HG02759 (cell line): ENCODE data around the gene EMID1.
"Not testable (repeated sequence)": the region's sequence is repeated elsewhere in the genome, so short reads cannot be mapped to it uniquely, and the experiment has no call there.

Experiments used
- ATAC-seq: cut with Tn5 transposase; IDR thresholded peaks from one replicate; pipeline ENCODE4 v1.9.1; 2021; ENCODE audit warnings: mild to moderate bottlenecking, moderate library complexity; ENCODE audit not compliant: unreplicated experiment

Gene EMID1

DNA sequence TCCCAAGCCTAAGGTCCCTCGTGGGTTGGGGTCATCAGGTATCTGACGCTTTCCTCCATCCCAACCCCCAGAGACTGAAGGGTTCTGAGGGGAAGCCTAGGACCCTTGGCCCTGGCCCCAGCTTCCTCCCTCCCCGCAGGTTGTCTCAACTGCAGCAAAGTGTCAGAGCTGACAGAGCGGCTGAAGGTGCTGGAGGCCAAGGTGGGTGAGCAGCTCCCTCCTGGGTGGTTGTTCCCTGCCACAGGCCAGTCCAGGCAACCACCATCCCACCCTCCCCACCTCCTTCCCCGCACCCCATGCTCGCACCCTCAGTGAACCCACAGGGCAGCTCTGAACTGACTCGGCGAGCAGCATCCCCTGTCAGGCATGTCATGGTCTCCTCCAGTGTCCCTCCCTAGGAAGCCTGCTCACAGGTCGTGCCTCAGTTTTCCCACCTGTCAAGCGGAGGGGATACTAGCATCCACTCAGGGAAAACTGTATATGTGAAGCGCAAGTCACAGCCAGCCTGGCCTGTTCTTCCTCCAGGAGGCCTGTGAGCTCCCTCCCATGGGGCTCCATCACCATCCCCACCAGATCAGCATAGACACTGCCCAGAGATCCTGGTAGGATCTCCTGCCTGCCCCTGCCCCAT lies 20.8 kb downstream of the EMID1 start:
- no peak for ATAC-seq

DNA sequence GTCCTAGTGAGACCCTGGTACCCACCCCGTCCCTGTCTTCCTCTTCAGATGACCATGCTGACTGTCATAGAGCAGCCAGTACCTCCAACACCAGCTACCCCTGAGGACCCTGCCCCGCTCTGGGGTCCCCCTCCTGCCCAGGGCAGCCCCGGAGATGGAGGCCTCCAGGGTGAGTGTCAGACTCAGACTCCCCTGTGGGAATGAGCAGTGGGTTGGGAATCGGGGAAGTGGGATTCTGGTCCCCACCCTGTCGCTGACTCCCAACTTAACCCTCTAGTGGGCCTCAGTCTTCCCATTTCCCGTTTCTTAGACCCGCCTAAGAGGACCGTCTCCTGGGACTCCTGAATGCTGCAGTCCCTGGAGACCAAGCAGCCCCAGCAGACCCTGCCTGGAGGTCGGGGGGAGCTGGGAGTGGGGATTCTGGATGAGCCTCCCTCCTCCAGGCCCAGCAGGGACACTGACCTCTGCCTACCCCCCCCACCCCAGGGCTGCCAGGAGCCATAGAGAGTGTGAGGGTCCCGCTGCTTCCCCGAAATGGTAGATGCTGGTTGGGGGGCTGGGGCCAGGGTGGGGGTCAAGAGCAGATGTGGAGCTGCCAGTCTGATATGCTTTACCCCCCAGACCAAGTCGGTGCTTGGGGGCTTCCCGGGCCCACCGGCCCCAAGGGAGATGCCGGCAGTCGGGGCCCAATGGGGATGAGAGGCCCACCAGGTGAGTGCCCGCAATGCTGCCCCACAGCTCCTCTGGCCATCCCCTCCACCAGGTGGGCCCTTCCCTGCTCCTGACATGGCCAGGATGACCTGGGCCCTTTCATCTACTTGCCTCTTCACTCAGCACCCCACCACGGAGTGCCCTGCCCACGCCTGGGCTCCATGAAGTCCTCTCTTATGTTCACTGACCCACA lies 25.5 kb downstream of the EMID1 start:
- no peak for ATAC-seq

DNA sequence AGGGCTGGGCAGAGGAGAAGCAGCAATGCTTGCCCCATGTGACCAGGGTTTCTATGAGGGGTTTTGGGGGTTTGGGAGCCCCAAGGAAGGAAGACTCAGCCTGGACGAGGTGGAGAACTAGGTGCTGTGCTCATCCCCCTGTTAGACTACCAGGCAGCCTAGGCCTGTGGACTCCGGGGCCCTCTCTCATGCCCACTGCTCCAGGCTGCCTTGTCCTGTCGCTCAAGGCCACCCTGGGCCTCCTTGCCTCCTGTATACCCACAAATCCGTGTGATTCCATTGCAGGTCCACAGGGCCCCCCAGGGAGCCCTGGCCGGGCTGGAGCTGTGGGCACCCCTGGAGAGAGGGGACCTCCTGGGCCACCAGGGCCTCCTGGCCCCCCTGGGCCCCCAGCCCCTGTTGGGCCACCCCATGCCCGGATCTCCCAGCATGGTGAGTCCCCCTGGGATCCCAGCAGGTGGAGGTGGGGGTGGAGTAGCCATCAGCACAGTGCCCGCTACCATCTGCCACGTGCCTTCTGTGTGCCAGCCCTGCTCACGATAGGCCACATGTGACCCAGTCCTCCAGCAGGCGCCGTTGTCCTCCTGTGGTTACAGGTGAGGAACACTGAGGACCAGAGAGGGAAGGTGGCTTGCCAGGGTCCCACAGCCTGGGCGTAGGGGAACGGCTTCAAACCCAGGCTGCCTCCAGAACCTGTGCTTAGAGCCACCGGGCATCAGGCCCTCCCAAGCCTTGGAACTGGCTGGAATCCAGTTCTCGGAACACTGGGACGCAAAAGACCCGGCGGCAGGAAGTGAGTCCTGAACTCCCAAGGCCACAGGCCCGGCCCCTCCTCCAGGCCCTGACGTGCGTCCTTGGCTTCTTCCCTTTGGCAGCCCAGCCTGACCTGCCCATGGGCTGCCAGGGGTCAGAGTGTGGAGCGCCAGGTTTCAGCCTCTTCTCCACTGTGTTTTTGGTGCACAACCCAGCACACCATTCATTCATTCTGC lies 26.6 kb downstream of the EMID1 start:
- no peak for ATAC-seq

DNA sequence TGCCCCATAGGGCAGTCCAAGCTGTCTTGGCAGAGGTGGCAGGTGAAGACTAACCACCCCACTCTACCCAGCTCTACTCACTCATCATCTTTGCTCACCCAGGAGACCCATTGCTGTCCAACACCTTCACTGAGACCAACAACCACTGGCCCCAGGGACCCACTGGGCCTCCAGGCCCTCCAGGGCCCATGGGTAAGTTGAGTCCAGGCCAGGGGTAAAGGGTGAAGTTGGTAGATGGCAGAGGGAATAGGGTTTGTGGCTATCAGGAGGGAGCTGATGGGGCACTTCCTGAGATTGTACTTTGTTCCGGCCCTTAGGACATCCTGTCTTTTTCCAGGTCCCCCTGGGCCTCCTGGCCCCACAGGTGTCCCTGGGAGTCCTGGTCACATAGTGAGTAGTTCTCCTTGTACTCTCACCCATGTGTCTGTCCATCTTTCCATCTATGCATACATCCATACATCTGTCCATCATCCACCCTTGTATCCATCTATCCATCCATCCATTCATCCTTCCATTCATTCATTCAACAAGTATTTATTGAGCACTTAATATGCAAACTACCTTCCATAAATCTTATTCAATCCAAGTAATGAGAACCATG lies 27.7 kb downstream of the EMID1 start:
- ATAC-seq = no peak

DNA sequence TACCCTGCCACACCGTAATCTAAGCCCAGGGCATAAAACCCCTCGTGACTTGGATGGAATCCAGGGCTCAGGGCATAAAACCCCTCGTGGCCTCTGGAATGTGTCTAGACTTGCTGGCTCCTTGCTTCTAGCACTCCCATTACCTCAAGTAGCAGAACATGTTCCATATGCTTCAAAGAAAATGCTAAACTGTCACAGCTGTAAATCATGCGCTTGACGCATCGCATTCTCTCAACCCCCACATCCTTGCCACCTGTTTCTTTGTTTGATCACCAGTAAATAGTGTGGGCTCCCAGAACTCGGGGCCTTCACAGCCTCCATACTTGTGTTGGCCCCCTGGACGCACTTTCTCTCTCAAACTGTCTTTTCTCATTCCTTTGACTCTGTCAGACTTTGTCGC lies 34.8 kb downstream of the EMID1 start:
- ATAC-seq = not testable (repeated sequence)

DNA sequence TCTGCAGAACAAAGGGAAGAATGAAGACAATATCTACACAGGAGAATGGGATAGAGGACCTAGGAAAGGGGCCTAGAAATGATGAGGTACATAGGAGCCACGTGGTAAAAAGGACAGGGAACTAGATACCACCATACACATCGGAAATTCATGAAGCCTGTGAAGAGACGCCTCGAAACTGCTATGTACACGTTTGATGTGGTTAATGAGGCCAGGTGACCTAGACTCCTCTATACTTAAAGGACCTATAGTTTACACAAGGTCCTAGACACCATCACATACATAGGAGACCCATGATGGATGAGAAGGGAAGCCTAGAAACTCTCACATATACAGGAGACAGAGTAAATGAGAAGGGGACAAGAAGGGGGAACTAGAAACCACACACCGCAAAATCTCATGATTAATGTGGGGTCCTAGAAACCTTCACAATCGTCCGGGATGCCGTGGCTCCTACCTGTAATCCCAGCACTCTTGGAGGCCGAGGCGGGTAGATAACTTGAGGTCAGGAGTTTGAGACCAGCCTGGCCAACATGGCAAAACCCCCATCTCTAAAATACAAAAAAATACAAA lies 38.3 kb downstream of the EMID1 start:
- ATAC-seq = no peak

DNA sequence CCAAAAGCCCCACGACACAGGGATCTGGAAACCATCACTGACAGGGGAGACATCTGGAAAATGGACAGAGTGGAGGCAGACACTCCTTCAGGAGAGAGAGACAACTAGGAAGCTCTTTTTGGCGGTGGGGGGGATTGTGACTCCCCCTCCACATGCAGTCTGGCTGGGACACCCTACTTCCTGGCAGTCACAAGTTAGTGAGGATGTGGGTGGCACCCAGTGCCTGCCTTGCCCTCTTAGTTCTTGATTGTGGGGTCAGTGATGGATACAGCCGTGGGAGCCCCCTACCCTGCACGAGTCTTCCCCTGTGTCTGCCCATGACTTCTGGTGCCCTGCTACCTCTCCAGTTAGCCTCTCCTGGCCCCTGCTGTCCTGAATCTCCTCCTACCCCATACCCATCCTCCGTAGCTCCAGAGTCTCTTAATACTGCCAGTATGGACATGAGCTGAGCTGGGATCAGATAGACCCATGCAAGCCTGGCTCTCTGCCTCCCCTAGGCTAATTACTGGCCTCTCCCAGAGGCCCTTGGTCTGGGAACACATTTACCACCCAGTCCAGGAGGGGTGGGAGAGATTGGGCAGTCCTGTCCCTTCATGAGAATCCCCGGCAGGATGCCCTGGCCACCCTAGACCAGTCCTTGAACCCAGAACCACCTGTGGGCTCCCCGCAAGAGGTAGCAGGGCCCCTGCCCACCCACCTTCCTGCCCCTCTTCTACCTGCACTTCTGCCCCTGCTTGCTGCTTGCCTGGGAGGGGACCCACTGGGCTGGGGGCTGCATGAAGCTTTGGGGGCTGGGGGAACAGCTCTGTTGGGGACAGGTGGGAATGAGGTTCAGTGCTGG lies 39.3 kb downstream of the EMID1 start:
- ATAC-seq = no peak

DNA sequence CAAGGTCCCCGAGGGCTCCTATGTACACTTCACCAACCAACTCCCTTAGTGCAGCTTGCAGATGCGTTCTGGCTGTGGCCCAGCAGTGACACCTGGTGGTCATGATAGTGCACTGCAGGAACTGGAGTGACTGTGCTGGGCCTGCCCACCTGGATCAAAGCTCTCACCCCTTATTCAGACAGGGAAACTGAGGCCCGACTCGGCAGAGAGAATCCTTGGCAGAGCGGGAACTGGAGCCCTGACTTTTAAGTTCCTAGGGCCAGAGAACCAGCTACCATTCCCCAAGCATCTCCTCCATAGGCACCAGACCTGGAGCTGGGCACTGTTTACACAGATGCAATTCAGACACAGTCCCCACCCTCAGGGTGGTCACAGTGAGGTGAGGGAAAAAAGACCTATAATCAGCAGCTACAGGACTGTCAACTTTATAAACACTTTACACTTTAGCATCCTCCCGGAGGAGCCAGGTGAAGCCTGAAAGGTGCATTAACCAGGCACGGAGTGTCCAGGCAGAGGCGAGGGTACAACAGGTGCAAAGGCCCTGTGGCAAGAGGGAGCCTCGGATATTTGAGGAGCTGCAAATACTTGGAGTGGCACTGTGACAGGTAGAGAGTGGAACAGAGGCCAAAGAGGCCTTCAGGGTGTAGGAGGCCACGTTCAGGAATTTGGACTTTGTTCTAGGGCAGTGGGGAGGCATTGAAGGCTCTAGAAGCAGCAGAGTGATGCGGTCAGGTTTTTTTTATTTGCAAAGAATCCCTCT lies 40.1 kb downstream of the EMID1 start:
- ATAC-seq = no peak

DNA sequence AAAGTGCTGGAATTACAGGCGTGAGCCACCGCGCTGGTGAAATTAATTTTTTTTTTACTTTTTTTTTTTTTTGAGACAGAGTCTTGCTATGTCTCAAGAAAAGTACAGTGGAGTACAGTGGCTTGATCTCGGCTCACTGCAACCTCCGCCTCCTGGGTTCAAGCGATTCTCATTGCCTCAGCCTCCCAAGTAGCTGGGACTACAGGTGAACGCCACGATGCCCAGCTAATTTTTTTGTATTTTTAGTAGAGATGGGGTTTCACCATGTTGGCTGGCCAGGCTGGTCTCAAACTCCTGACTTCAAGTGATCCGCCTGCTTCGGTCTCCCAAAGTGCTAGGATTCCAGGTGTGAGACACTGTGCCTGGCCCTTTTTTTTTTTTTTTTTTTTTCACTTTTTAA lies 42.2 kb downstream of the EMID1 start:
- not testable (repeated sequence) for ATAC-seq

DNA sequence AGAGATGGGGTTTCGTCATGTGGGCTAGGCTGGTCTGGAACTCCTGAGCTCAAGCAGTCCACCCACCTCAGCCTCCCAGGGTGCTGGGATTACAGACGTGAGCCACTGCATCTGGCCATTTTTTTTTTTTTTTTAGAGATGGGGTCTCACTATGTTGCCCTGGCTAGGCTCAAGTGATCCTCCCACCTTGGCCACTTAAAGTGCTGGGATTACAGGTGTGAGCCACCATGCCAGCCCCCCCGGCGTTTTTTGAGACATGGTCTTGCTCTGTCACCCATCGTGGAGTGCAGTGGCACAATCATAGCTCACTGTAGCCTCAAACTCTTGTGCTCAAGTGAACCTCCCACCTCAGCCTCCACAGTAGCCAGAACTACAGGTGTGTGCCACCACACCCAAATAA lies 45.6 kb downstream of the EMID1 start:
- ATAC-seq = no peak

DNA sequence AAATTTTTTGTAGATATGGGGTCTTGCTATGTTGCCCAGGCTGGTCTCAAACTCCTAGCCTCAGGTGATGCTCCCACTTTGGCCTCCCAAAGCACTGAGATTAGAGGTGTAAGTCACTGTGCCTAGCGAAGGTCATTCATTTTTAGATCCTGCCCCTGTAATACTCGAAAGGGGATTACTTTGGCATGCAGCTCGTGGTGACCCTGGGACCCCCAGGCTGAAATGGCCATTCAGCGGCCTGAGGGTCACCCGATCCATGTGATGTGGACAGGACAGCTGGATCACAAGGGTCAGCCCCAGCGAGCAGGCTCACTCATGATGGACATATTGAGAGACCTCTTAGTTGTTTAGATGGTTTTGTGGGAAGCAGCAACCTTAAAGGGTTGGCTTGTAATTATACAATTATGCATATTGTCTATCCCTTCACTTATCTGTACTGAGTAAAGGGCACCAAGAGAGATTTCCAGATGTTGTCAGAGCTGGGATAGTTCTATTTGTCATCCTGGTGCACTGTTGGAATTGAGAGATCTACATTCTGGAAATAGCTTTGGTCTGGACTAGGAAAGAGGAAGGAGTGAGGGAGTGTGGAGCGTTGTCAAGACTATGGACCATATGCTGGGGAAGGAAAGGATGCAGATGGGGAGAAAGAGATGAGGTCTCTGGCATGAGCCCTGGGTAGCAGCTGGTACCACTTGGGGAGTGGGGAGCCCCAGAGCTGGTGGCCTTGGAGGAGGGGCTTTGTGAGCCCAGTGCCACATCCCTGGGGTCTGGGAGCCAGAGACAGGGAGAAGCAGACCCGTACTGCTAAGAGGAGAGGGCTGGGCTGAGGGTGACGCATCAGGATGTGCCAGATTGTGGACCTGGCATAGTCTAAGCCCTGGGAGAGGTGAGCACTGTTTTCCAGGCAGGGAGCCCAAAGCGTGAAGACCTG lies 46.5 kb downstream of the EMID1 start:
- ATAC-seq = no peak

DNA sequence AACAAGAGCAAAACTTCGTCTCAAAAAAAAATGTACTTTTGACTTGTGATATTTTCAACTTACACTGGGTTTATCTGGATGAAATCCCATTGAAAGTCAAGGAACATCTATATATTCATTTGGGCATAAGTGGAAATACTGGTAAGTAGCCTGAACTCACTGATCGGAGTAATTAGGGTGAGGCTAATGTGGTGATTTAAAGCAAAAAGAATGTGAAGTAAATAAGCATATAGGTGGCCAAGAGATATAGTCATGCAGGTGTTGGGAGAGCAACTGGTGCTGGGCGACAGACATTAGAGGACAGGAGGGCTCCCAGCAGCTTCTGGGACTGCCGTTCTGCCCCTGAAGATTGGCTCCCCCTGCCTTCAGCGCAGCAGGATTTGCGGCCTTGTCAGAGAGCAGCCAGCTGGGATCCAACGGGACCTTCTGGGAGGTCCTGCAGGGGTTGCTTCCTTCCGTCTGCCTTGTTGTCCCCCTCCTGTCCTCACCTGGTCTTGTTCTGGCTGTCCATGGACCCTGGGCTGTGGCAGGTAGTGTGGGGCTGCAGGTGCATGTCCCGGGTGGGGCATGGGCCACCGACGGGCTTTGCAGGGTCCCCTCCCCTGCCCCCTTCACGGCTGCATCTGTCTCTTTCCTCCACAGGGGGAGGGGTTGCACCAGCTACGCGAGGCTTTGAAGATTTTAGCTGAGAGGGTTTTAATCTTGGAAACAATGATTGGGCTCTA lies 48.0 kb downstream of the EMID1 start:
- ATAC-seq = no peak

DNA sequence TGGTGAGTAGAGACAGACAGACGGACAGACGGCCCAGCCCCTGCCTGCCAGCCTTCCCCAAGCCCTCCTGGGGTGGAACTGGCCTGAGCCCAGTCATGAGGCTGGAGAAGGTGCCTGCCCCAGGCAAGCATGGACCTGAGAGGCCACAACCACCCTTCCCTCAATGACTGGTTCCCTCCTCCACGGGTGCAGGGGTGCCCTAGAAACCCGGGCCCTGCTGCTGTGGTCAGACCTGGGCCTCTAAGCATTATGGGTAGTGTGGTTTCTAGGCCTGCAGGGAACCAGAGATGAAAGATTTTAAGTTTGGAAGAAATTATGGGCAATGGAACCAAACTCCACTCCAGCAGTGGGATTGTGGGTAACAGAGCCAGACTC lies 48.6 kb downstream of the EMID1 start:
- no peak for ATAC-seq

DNA sequence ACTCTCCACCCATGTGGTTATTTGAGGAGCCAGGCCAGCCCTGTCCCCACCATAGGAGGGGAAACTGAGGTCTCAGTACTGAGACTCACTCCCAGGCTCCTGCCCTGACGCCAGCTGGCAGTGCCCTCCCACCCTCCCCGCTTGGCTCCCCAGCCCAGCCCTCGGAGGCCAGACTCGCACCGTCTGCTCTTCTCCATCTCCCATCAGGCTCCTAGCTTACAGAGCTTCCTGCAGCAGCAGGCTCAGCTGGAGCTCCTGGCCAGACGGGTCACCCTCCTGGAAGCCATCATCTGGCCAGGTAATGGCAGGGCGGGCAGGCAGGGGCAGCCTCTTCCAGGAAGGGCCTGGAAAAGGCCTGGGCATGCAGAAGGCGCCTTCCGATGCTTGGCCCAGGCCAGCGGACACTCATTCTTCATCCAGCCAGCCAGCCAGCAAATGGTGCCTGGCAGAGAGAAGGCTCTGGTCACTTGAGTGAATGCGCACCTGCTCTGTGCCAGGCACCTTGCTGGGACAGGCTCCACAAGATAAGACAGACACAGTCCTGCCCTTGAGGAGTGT lies 49.4 kb downstream of the EMID1 start:
- no peak for ATAC-seq

DNA sequence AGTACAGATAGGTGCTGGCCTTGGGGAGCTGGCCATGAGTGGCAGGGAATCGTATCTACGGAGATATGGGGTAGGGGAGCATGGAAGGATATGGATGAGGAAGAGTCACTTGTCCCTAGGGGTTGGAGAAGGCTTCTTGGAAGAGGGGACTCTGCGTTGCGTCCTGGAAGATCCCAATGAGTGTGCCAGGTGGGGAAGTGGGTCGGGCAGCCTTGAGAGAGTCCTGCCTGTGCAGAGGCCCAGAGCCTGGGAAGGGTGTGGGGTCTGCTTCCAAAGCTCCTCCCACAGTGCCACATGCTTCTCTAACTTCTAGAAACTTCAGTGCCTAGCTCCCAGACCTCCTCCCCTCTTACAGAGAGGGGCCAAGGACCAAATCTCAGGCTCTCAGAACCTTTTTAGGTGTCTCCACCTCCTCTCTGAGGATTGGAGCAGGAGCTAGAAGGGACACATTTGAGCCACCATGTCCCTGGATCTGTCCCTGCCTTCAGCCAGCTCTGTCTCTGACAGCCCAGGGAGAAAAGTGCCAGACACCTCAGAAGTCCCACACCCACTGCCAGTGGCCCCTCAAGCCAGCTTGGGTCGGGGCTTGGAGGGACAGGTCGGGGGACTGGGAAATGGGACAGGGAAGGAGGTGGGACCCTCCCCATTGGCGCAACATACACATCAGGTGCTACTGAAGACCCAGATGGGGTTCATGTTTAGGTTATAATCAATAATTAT lies 51.1 kb downstream of the EMID1 start:
- no peak for ATAC-seq

DNA sequence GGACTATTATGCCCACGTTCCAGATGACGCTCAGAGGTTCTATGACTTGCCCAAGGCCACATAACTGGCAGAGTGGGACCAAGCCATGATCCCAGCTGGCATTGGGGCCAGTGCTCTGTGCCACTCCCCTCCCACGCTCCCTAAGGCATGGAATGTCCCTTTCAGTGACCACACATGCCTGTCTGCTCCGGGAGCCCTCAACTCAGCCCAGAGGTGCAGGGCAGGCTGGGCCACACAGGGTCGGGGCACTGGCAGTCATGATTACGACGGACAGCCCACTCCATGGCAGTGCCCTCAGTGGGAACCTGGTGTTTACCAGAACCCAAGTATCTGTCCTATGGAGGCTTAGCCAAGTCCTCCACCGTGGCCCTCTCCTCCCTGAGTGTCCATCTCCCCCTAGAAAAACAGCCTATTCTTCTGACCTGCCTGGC lies 52.1 kb downstream of the EMID1 start:
- ATAC-seq = no peak
